ENCODE measurements around the gene FBL.

GRCh38 chr19:39871886-39872866, 26.0 kb upstream of the FBL start:
- TF ChIP-seq TCF7 (CRISPR knock-in tag; IDR thresholded peaks at IDR 0.05; ENCODE audit: low read depth): no peak
- no peak for TF ChIP-seq CTCF (IDR thresholded peaks at IDR 0.05)
- no peak for TF ChIP-seq JUN (CRISPR knock-in tag; IDR thresholded peaks at IDR 0.05)
- no peak for TF ChIP-seq ZNF512 (CRISPR knock-in tag; IDR thresholded peaks at IDR 0.05; ENCODE audit: borderline replicate concordance)
- TF ChIP-seq ATF3 (CRISPR knock-in tag; conservative IDR thresholded peaks at IDR 0.05): no peak
